Mesenchymal stem cell (in vitro differentiated cells and primary cell): ENCODE data around the gene PPP1R12A.
A peak's percentile ranks its signal among the peaks of the same experiment; 100 is the strongest.
"Not testable (repeated sequence)": the region's sequence is repeated elsewhere in the genome, so short reads cannot be mapped to it uniquely, and the experiment has no call there.

ENCODE experiments used
- DNase-seq: peaks from one replicate; pipeline ENCODE4 v3.0.0-alpha.2; 2013
- H2AFZ ChIP-seq: one replicate; pipeline ENCODE4 v1.6.1; 2013; ENCODE audit warnings: low read depth, mild to moderate bottlenecking, control low read depth, inconsistent platforms, low read length, moderate library complexity
- H2AK5ac ChIP-seq: 2 replicates; pipeline ENCODE4 v1.6.1; 2013; ENCODE audit warnings: low read length, moderate library complexity, mild to moderate bottlenecking, inconsistent platforms; ENCODE audit not compliant: severe bottlenecking
- H2BK120ac ChIP-seq: one replicate; pipeline ENCODE4 v1.6.1; 2013; ENCODE audit warnings: low read depth, mild to moderate bottlenecking, inconsistent platforms, low read length, moderate library complexity
- H2BK12ac ChIP-seq, 2 experiments: one replicate each; pipeline ENCODE4 v1.6.1; 2013; ENCODE audit warnings: inconsistent platforms in 2 of 2, low read length in 2 of 2, mild to moderate bottlenecking in 2 of 2, moderate library complexity in 2 of 2, control low read depth in 1 of 2
- H2BK15ac ChIP-seq: one replicate; pipeline ENCODE4 v1.6.1; 2013; ENCODE audit warnings: mild to moderate bottlenecking, low read depth, inconsistent platforms; ENCODE audit not compliant: poor library complexity, severe bottlenecking
- H2BK5ac ChIP-seq: 2 replicates; pipeline ENCODE4 v1.6.1; 2013; ENCODE audit warnings: low read depth, mild to moderate bottlenecking, low read length, control low read depth, inconsistent platforms; ENCODE audit not compliant: poor library complexity, severe bottlenecking
- H3K14ac ChIP-seq, 2 experiments: one replicate each; pipeline ENCODE4 v1.6.1; 2013; ENCODE audit warnings: inconsistent platforms in 2 of 2, low read length in 2 of 2, control low read depth in 1 of 2, mild to moderate bottlenecking in 1 of 2, moderate library complexity in 1 of 2
- H3K18ac ChIP-seq, 2 experiments: one replicate each; pipeline ENCODE4 v1.6.1; 2013; ENCODE audit warnings: inconsistent platforms in 2 of 2, low read length in 2 of 2, control low read depth in 1 of 2, low read depth in 1 of 2, mild to moderate bottlenecking in 1 of 2
- H3K23ac ChIP-seq, 2 experiments: one replicate each; pipeline ENCODE4 v1.6.1; 2013; ENCODE audit warnings: inconsistent platforms in 2 of 2, low read length in 2 of 2, mild to moderate bottlenecking in 2 of 2, moderate library complexity in 2 of 2, control low read depth in 1 of 2
- H3K27ac ChIP-seq: 2 replicates; pipeline ENCODE4 v1.5.1; 2013; ENCODE audit warnings: mild to moderate bottlenecking, moderate library complexity, low read length, control low read depth, inconsistent platforms; ENCODE audit not compliant: poor library complexity, severe bottlenecking
- H3K27me3 ChIP-seq, 2 experiments: 2 replicates each; pipeline versions ENCODE4 v1.6.1 to v1.7.0; 2013; ENCODE audit warnings: low read length in 2 of 2, mild to moderate bottlenecking in 2 of 2, moderate library complexity in 2 of 2, control low read depth in 1 of 2, inconsistent platforms in 1 of 2; ENCODE audit not compliant: control insufficient read depth in 1 of 2, insufficient read depth in 1 of 2
- H3K36me3 ChIP-seq, 2 experiments: 2 replicates each; pipeline versions ENCODE4 v1.6.1 to v1.7.0; 2013; ENCODE audit warnings: low read length in 2 of 2, control low read depth in 1 of 2, inconsistent platforms in 1 of 2, low read depth in 1 of 2, mild to moderate bottlenecking in 1 of 2; ENCODE audit not compliant: insufficient read depth in 2 of 2, control insufficient read depth in 1 of 2
- H3K4ac ChIP-seq, 2 experiments: one replicate each; pipeline ENCODE4 v1.6.1; 2013; ENCODE audit warnings: inconsistent platforms in 2 of 2, low read length in 2 of 2, mild to moderate bottlenecking in 2 of 2, moderate library complexity in 2 of 2, control low read depth in 1 of 2, low read depth in 1 of 2
- H3K4me1 ChIP-seq: 2 replicates; pipeline ENCODE4 v1.6.1; 2013; ENCODE audit warnings: low read depth, low read length, control low read depth; ENCODE audit not compliant: control insufficient read depth, insufficient read depth
- H3K4me2 ChIP-seq: 2 replicates; pipeline ENCODE4 v1.6.1; 2013; ENCODE audit warnings: low read length, mild to moderate bottlenecking, inconsistent platforms; ENCODE audit not compliant: poor library complexity, severe bottlenecking
- H3K4me3 ChIP-seq, 2 experiments: 2 replicates each; pipeline versions ENCODE4 v1.5.1 to v1.7.0; 2013; ENCODE audit warnings: low read length in 2 of 2, mild to moderate bottlenecking in 2 of 2, control low read depth in 1 of 2, low read depth in 1 of 2; ENCODE audit not compliant: insufficient read depth in 1 of 2
- H3K79me1 ChIP-seq: replicated peaks from 2 replicates; pipeline ENCODE4 v1.6.1; 2013; ENCODE audit warnings: mild to moderate bottlenecking, control low read depth, low read length, inconsistent platforms; ENCODE audit not compliant: poor library complexity, severe bottlenecking
- H3K9ac ChIP-seq: 2 replicates; pipeline ENCODE4 v1.7.0; 2013; ENCODE audit warnings: mild to moderate bottlenecking, low read length, moderate library complexity
- H3K9me3 ChIP-seq: 2 replicates; pipeline ENCODE4 v1.7.0; 2013; ENCODE audit warnings: mild to moderate bottlenecking, low read length; ENCODE audit not compliant: control insufficient read depth
- H4K8ac ChIP-seq: one replicate; pipeline ENCODE4 v1.6.1; 2013; ENCODE audit warnings: inconsistent platforms, mild to moderate bottlenecking, low read length, moderate library complexity
- H4K91ac ChIP-seq: one replicate; pipeline ENCODE4 v1.6.1; 2013; ENCODE audit warnings: mild to moderate bottlenecking, low read length, inconsistent platforms
- WGBS: methylation state at CpG from one replicate; pipeline ENCODE4 v1.1.7; 2013; ENCODE audit warnings: mixed read lengths; 5-methylcytosine and 5-hydroxymethylcytosine counted together

PPP1R12A gene

DNA sequence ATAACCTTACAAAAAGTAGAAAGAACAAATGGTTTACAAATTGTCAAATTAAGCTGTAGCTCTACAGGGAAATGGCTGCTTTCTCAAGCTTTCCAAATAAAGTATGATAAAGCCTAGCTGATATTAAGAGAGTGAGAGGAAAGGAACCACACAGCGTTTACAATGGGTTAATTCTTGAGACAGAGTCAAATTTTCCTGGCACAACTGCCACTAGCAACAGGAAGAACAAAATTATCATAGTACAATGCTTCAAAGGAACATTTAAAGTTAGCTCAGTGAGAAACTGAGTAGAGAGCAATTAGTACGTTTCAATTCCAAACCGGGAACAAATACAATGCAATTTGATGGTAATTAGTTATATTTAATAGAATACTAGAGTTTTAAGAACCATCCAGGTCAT, 116.0 kb downstream of the PPP1R12A start:
- Histone ChIP-seq H3K14ac (no peak overlapping the region), H3K18ac (no peak overlapping the region), H3K36me3 (peaks cover 5 to 68% of the 10 kb centered on the region in 2 experiments), H4K91ac (no peak overlapping the region), H3K4me1 (no peaks in the 10 kb centered on the region), H3K79me1 (peaks cover 8% of the 10 kb centered on the region), H3K4me3 (no peak overlapping the region), H3K4ac (no peak overlapping the region), H2AFZ (no peak overlapping the region), H3K23ac (no peak overlapping the region), H3K9me3 (no peaks in the 10 kb centered on the region), H3K27ac (no peak overlapping the region), H2BK15ac (no peak overlapping the region), H3K9ac (no peak overlapping the region), H3K27me3 (no peaks in the 10 kb centered on the region), H2BK120ac (no peak overlapping the region), H4K8ac (no peak overlapping the region), H3K4me2 (no peak overlapping the region), H2BK5ac (no peak overlapping the region), H2BK12ac (no peak overlapping the region), H2AK5ac (no peak overlapping the region)
- DNase-seq, result no peak
- no CpG with 5 or more reads among the region's 3 CpGs for WGBS

DNA sequence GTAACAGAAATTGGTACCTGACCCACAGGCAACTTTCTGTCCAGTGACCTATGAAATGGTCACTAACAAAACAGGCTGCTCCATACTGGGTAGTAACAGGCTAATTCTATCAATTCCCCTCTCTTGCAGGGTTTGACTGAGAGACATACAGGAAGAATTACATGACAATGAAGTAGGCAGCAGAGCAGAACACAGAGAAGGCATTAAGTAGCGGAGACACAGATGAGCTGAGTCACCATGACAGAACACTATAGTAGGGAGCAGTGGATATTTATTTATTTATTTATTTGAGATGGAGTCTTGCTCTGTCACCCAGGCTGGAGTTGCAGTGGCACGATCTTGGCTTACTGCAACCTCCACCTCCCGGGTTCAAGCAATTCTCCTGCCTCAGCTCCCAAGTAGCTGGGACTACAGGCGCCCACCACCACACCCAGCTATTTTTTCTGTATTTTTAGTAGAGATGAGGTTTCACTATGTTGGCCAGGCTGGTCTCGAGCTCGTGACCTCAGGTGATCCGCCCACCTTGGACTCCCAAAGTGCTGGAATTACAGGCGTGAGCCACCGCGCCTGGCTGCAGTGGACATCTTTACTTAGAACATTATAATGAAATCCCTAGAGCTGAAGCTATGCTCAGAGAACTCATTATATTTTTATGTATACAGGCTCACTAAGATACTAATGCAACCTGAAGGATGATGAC, 150.4 kb downstream of the PPP1R12A start:
- Histone ChIP-seq H4K8ac (peak overlapping the region; percentile 37), H3K27ac (peak overlapping the region; percentile 56), H3K18ac (peak overlapping the region in 1 of 2 experiments; percentile 62), H3K36me3 (peaks cover 12 to 92% of the 10 kb centered on the region in 2 experiments), H2AK5ac (peak overlapping the region; percentile 54)
- not testable (repeated sequence) for H3K4me3 ChIP-seq, H2BK12ac ChIP-seq, H2AFZ ChIP-seq, H3K23ac ChIP-seq, H2BK15ac ChIP-seq, H3K4ac ChIP-seq, H3K4me2 ChIP-seq, H3K79me1 ChIP-seq, H3K9me3 ChIP-seq, H2BK5ac ChIP-seq, H3K27me3 ChIP-seq, H3K4me1 ChIP-seq, H3K14ac ChIP-seq, H4K91ac ChIP-seq, H3K9ac ChIP-seq, H2BK120ac ChIP-seq
- WGBS, result 88% methylated on average over 4 of the region's 10 CpGs
- peak; percentile 80 for DNase-seq

DNA sequence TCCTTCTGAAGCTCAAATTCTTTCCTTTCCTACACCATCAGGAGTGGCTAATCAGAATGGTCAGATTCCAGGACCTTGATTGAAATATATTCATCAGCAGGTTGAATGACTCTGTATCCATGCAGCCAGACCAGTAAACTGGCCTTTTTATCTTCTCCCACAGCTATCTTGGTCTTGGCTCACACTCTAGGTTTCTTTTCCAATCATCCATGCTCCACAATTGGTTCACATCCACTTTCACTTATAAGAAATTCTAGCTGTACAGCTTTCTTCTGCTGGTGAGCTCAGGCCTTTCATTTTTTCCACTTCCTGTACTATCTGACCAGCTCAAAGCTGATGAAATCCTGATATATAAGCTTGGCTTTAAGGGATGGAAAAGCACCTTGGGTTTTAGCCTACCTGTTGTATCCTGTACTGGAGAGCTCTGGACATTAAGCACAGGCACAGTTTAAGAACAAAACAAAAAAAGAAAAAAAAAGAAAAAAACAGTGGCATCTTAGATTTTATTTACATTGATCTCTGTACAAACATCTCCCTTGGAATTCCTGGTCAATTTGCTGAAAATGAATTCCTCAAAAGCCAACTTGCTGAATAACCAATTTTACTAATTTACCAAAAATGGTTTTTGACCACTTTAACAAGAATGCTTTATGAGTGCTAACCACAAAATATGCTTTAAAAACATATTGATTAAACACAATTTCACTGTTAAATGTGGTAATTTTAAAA, 152.6 kb downstream of the PPP1R12A start:
- H3K79me1 ChIP-seq, result peaks cover 5% of the 10 kb centered on the region
- H3K4me1 ChIP-seq, result peaks cover 3% of the 10 kb centered on the region
- no peak overlapping the region for H4K91ac ChIP-seq
- no peak overlapping the region for H2AFZ ChIP-seq
- H3K9me3 ChIP-seq, result no peaks in the 10 kb centered on the region
- H3K4ac ChIP-seq, result no peak overlapping the region
- no peaks in the 10 kb centered on the region for H3K27me3 ChIP-seq
- H3K4me2 ChIP-seq, result no peak overlapping the region
- no peak overlapping the region for H3K23ac ChIP-seq
- no peak overlapping the region for H2BK5ac ChIP-seq
- H3K18ac ChIP-seq, result no peak overlapping the region
- peak overlapping the region; percentile 40 for H3K9ac ChIP-seq
- no peak overlapping the region for H2BK120ac ChIP-seq
- H2AK5ac ChIP-seq, result no peak overlapping the region
- no peak overlapping the region for H3K14ac ChIP-seq
- peak overlapping the region; percentile 62 for H3K27ac ChIP-seq
- no peak overlapping the region for H3K4me3 ChIP-seq
- H2BK12ac ChIP-seq, result no peak overlapping the region
- DNase-seq, result peak; percentile 82
- peaks cover 6 to 91% of the 10 kb centered on the region in 2 experiments for H3K36me3 ChIP-seq
- no peak overlapping the region for H4K8ac ChIP-seq
- H2BK15ac ChIP-seq, result no peak overlapping the region

- H2AFZ ChIP-seq, result no peak overlapping the region
- H2BK5ac ChIP-seq, result no peak overlapping the region
- no peak overlapping the region for H2AK5ac ChIP-seq
- H3K79me1 ChIP-seq, result peaks cover 3% of the 10 kb centered on the region
- H3K23ac ChIP-seq, result no peak overlapping the region
- no peak for DNase-seq
- H3K36me3 ChIP-seq, result peaks cover 3 to 77% of the 10 kb centered on the region in 2 experiments
- H2BK12ac ChIP-seq, result no peak overlapping the region
- no peak overlapping the region for H2BK15ac ChIP-seq
- no peak overlapping the region for H3K27ac ChIP-seq
- no peak overlapping the region for H3K4me3 ChIP-seq
- no peak overlapping the region for H3K4me2 ChIP-seq
- no peak overlapping the region for H3K14ac ChIP-seq
- H4K91ac ChIP-seq, result no peak overlapping the region
- 86% methylated on average over 1 of the region's 3 CpGs for WGBS
- no peaks in the 10 kb centered on the region for H3K4me1 ChIP-seq
- H3K9me3 ChIP-seq, result no peaks in the 10 kb centered on the region
- H3K9ac ChIP-seq, result no peak overlapping the region
- H3K4ac ChIP-seq, result no peak overlapping the region
- no peak overlapping the region for H3K18ac ChIP-seq
- H4K8ac ChIP-seq, result no peak overlapping the region
- no peak overlapping the region for H2BK120ac ChIP-seq
- H3K27me3 ChIP-seq, result no peaks in the 10 kb centered on the region
These were observed 156.0 kb downstream of the PPP1R12A start for GRCh38 chr12:79778802-79779448.
